ENCODE measurements around the gene DGKQ. TPM values are rescaled to one million over a fixed set of nuclear protein-coding genes. Genes with fewer than 3 reads are reported as not detected.
A peak's percentile ranks its signal among the peaks of the same experiment; 100 is the strongest.
"Not testable (repeated sequence)": the region's sequence is repeated elsewhere in the genome, so short reads cannot be mapped to it uniquely, and the experiment has no call there.

DGKQ gene
- total RNA-seq, 4 donors from 2014 or later, result 3.2 to 5.2 (median 4.5) TPM

GRCh38 chr4:999882-1000425 lies 26.6 kb upstream of the DGKQ start:
- Histone ChIP-seq H3K27me3 (peaks cover 78 to 84% (median 81%) of the 10 kb centered on the region in 3 donors), H3K9me3 (no peaks in the 10 kb centered on the region), H3K36me3 (no peaks in the 10 kb centered on the region), H3K27ac (no peak overlapping the region), H3K4me3 (no peak overlapping the region), H3K4me1 (peaks cover 8 to 13% of the 10 kb centered on the region in 2 donors)
- DNase-seq (no peak), ATAC-seq (no peak)
- intact Hi-C loops (cut with DNase I; ENCODE audit: low total_unique reads) (no loop called here), in situ Hi-C loops (cut with MboI; ENCODE audit: low sequenced_read_pairs in 4 of 4) (no loop called here)
- TF ChIP-seq, protein P1, sequence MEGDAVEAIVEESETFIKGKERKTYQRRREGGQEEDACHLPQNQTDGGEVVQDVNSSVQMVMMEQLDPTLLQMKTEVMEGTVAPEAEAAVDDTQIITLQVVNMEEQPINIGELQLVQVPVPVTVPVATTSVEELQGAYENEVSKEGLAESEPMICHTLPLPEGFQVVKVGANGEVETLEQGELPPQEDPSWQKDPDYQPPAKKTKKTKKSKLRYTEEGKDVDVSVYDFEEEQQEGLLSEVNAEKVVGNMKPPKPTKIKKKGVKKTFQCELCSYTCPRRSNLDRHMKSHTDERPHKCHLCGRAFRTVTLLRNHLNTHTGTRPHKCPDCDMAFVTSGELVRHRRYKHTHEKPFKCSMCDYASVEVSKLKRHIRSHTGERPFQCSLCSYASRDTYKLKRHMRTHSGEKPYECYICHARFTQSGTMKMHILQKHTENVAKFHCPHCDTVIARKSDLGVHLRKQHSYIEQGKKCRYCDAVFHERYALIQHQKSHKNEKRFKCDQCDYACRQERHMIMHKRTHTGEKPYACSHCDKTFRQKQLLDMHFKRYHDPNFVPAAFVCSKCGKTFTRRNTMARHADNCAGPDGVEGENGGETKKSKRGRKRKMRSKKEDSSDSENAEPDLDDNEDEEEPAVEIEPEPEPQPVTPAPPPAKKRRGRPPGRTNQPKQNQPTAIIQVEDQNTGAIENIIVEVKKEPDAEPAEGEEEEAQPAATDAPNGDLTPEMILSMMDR (IDR thresholded peaks at IDR 0.05 in 4 of 5, conservative IDR thresholded peaks at IDR 0.05 in 1 of 5), result no peak
- no peak for TF ChIP-seq POLR2A (IDR thresholded peaks at IDR 0.05)

DNA sequence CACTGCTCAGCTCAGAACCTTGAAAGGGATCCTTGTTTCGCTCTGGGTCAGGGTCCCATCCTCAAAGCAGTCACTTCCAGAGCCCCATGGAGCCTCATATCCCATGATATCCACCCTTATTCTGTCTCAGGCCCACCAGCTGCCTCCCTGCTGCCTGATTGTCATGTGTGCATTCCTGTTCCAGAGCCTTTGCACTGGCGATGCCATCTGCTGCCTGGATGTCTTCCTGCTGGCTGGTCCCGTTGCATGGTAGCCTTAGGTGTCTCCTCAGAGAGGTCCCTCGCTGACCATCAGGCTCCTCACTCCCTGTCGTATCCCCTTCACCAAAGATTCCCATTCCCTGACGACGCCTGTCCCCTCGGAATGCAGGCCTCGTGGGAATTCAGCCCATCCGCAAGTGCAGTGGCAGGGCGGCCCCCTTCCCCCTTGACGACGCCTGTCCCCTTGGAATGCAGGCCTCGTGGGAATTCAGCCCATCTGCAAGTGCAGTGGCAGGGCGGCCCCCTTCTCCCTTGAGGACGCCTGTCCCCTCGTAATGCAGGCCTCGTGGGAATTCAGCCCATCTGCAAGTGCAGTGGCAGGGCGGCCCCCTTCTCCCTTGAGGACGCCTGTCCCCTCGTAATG lies 26.0 kb upstream of the DGKQ start:
- H3K27ac ChIP-seq; H3K9me3 ChIP-seq; H3K4me3 ChIP-seq; ATAC-seq; H3K36me3 ChIP-seq; in situ Hi-C loops (cut with MboI; ENCODE audit: low sequenced_read_pairs in 4 of 4); DNase-seq; intact Hi-C loops (cut with DNase I; ENCODE audit: low total_unique reads): not testable (repeated sequence)
- H3K4me1 ChIP-seq, result peaks cover 8 to 13% of the 10 kb centered on the region in 2 donors
- H3K27me3 ChIP-seq, result peaks cover 72 to 78% (median 75%) of the 10 kb centered on the region in 3 donors

GRCh38 chr4:998096-998691 lies 24.8 kb upstream of the DGKQ start:
- H3K36me3 ChIP-seq, result no peaks in the 10 kb centered on the region
- H3K27me3 ChIP-seq, result peaks cover 60 to 67% (median 64%) of the 10 kb centered on the region in 3 donors
- no peak for TF ChIP-seq POLR2A (IDR thresholded peaks at IDR 0.05)
- TF ChIP-seq, protein P1 (IDR thresholded peaks at IDR 0.05 in 4 of 5, conservative IDR thresholded peaks at IDR 0.05 in 1 of 5), result no peak
- peak in 1 of 2 donors; percentile 34 for ATAC-seq
- H3K9me3 ChIP-seq, result no peaks in the 10 kb centered on the region
- in situ Hi-C loops (cut with MboI; ENCODE audit: low sequenced_read_pairs in 4 of 4), result no loop called here
- no peak overlapping the region for H3K27ac ChIP-seq
- intact Hi-C loops (cut with DNase I; ENCODE audit: low total_unique reads), result no loop called here
- no peak for DNase-seq
- H3K4me3 ChIP-seq, result peak overlapping the region in 2 of 4 donors; percentile 28 to 43
- peaks cover 8 to 13% of the 10 kb centered on the region in 2 donors for H3K4me1 ChIP-seq

- H3K4me3 ChIP-seq, result peak overlapping the region; percentile 19 to 43 (median 33)
- no peaks in the 10 kb centered on the region for H3K9me3 ChIP-seq
- H3K4me1 ChIP-seq, result peaks cover 8 to 9% of the 10 kb centered on the region in 2 donors
- intact Hi-C loops (cut with DNase I; ENCODE audit: low total_unique reads), result no loop called here
- H3K36me3 ChIP-seq, result no peaks in the 10 kb centered on the region
- H3K27ac ChIP-seq, result no peak overlapping the region
- TF ChIP-seq, protein P1 (IDR thresholded peaks at IDR 0.05 in 4 of 5, conservative IDR thresholded peaks at IDR 0.05 in 1 of 5), result no peak
- no peak for TF ChIP-seq POLR2A (IDR thresholded peaks at IDR 0.05)
- ATAC-seq, result no peak
- no peak for DNase-seq
- in situ Hi-C loops (cut with MboI; ENCODE audit: low sequenced_read_pairs in 4 of 4), result no loop called here
- peaks cover 55 to 61% (median 57%) of the 10 kb centered on the region in 3 donors for H3K27me3 ChIP-seq
Measured at GRCh38 chr4:997375-998071, 24.2 kb upstream of the DGKQ start.

DNA sequence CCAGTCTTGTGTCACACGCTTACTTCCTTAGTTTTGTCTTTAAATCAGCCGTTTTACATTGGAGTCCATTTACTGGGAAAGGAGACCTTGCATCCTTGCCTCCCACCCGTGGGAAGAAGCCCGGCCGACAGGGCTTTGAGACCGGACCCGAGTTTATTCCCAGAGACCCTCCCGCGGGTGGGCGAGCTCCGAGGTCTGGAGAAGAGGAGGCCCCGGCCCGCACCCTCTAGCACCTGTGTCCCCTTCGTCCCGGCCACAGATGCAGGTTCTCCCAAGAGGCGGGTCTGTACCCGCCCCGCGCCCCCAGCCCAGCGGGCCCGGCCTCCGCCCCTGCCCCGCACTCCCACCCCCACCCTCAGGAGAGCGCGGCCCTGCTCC lies 23.6 kb upstream of the DGKQ start:
- no peaks in the 10 kb centered on the region for H3K9me3 ChIP-seq
- peaks cover 7 to 8% of the 10 kb centered on the region in 2 donors for H3K4me1 ChIP-seq
- H3K27me3 ChIP-seq, result peaks cover 50 to 56% (median 52%) of the 10 kb centered on the region in 3 donors
- H3K27ac ChIP-seq, result no peak overlapping the region
- ATAC-seq (no peak), DNase-seq (no peak)
- peak overlapping the region in 1 of 4 donors; percentile 38 for H3K4me3 ChIP-seq
- intact Hi-C loops (cut with DNase I; ENCODE audit: low total_unique reads) (no loop called here), in situ Hi-C loops (cut with MboI; ENCODE audit: low sequenced_read_pairs in 4 of 4) (no loop called here)
- no peaks in the 10 kb centered on the region for H3K36me3 ChIP-seq
- no peak for TF ChIP-seq POLR2A (IDR thresholded peaks at IDR 0.05)
- TF ChIP-seq, protein P1 (IDR thresholded peaks at IDR 0.05 in 4 of 5, conservative IDR thresholded peaks at IDR 0.05 in 1 of 5), result no peak

Measured in gastrocnemius medialis (tissue), 4 donors.